ENCODE results near the gene MON2. TPM values are rescaled to one million over a fixed set of nuclear protein-coding genes. Genes with fewer than 3 reads are reported as not detected.
A peak's percentile ranks its signal among the peaks of the same experiment; 100 is the strongest.

MON2 gene
- total and polyA plus RNA-seq, 10 of the 15 experiments (the other 5 are each of a cell fraction or from before 2014, with no cell fraction given) = 5.4 to 34.3 (median 23.4) TPM

DNA sequence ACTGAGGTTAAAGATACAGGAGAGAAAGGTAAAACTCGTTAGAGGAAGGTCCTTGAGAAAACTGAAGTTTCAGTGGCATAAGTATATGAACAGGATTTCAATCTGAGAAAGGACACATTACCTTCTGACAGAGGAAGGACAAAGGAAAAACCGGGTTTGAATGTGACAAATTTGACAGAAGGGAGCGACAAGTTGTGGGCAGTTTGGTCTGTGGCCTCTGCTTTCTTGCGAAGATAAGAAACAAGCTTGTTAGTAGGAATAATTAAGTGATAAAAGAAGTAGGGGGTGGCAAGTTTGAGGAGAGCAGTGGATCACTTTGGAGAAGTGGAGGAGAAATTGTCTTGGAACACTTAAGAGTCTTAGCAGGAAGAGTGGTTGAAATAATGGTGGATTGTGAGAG lies 5.1 kb downstream of the MON2 start:
- in situ Hi-C loops (cut with MboI) = no loop called here
- CTCF ChIA-PET = interaction anchor here (1.6 kb wide), 1 partner anchor 324 kb away, joined by 3 read pairs; no protein-coding TSS in a partner anchor

DNA sequence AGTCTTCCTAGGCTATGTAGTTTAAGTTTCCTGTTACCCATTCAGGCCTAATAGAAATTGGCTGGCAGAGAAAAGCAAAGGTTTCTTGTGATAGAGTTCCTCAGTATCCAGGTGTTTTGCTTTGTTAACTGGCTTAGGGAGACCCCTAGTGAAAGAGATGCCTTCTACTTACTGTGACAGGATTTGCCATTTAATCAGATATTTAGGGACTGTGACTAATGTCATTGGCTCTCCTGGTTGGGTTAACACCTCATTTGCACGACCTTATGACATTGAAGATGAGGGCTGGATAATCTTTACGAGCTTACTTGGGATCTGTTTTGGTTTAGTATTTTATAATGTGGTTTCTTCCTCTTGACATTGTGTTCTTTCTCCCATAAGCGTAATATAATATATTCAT lies 5.8 kb downstream of the MON2 start:
- ChIA-PET CTCF (interaction anchor here (0.7 to 1.6 kb wide), 3 partner anchors 37 to 324 kb away, joined by 3 to 4 read pairs (median 3); no protein-coding TSS in a partner anchor), POLR2A (no interaction called here), SMC1A (ENCODE audit: uncharacterized antibody, unreplicated experiment) (interaction anchor here (0.6 kb wide), 1 partner anchor 15 kb away, joined by 3 read pairs; no protein-coding TSS in a partner anchor), RAD21 (ENCODE audit: unreplicated experiment) (no interaction called here)
- Histone ChIP-seq H3K36me3 (ENCODE audit: control insufficient read depth in 2 of 2, insufficient read depth in 2 of 2, low read length in 1 of 2) (no peaks in the 10 kb centered on the region; a peak in 1 of 4 replicates), H3K4me3 (no peak overlapping the region), H3K79me2 (ENCODE audit: control insufficient read depth, insufficient read depth, low read length) (peaks cover 55% of the 10 kb centered on the region), H2AFZ (ENCODE audit: control insufficient read depth, low read depth, low read length) (no peak overlapping the region), H3K9me3 (replicated peaks; ENCODE audit: control insufficient read depth, insufficient read depth, low read length) (no peaks in the 10 kb centered on the region), H3K4me2 (ENCODE audit: control insufficient read depth, insufficient read depth) (no peak overlapping the region), H3K9ac (ENCODE audit: control insufficient read depth, insufficient read depth, low read length) (no peak overlapping the region), H3K4me1 (ENCODE audit: control insufficient read depth, insufficient read depth, low read length) (no peaks in the 10 kb centered on the region), H3K27me3 (replicated peaks in 1 of 2; ENCODE audit: control insufficient read depth in 2 of 2, insufficient read depth in 2 of 2, low read length in 1 of 2) (no peaks in the 10 kb centered on the region), H3K27ac (ENCODE audit: control insufficient read depth, insufficient read depth) (no peak overlapping the region), H4K20me1 (ENCODE audit: control insufficient read depth, insufficient read depth) (no peaks in the 10 kb centered on the region)
- WGBS (ENCODE audit: insufficient coverage, insufficient replicate concordance, low lambda C conversion rate, missing lambda C conversion rate) = 87% methylated on average over 3 of the region's 3 CpGs
- in situ Hi-C loops (cut with MboI) (no loop called here), intact Hi-C loops (cut with micrococcal nuclease; ENCODE audit: unreplicated experiment) (loop anchor here (10.0 kb wide), 1 partner anchor 208 kb away; the partner anchor contains the start of gene USP15)
- no TSS peak for BruUV-seq (replicated peaks)
- no peak; the same call in 2 of the 3 replicates for ATAC-seq
- no peak for FAIRE-seq
- no peak for DNase-seq (ENCODE audit: low read depth, low spot score)
- TF ChIP-seq KDM1A (IDR thresholded peaks at IDR 0.05; ENCODE audit: borderline replicate concordance) (no peak), SMARCA5 (IDR thresholded peaks at IDR 0.05) (no peak), POU2F2 (IDR thresholded peaks at IDR 0.05; ENCODE audit: borderline replicate concordance, low read depth, low read length) (no peak), BHLHE40 (IDR thresholded peaks at IDR 0.05; ENCODE audit: borderline replicate concordance in 1 of 2, low read depth in 2 of 2, low read length in 1 of 2) (no peak), RELA (IDR thresholded peaks at IDR 0.05; ENCODE audit: borderline replicate concordance, partially characterized antibody) (no peak), CREM (IDR thresholded peaks at IDR 0.05; ENCODE audit: low read depth) (no peak), EP300 (IDR thresholded peaks at IDR 0.05; ENCODE audit: borderline replicate concordance in 1 of 2, control insufficient read depth in 1 of 2, low read depth in 2 of 2, low read length in 2 of 2) (no peak), ASH2L (IDR thresholded peaks at IDR 0.05; ENCODE audit: borderline replicate concordance, low read depth) (no peak)
- TF ChIP-seq, protein P1, sequence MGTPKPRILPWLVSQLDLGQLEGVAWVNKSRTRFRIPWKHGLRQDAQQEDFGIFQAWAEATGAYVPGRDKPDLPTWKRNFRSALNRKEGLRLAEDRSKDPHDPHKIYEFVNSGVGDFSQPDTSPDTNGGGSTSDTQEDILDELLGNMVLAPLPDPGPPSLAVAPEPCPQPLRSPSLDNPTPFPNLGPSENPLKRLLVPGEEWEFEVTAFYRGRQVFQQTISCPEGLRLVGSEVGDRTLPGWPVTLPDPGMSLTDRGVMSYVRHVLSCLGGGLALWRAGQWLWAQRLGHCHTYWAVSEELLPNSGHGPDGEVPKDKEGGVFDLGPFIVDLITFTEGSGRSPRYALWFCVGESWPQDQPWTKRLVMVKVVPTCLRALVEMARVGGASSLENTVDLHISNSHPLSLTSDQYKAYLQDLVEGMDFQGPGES (IDR thresholded peaks at IDR 0.05) = no peak
- TF ChIP-seq, protein P2, sequence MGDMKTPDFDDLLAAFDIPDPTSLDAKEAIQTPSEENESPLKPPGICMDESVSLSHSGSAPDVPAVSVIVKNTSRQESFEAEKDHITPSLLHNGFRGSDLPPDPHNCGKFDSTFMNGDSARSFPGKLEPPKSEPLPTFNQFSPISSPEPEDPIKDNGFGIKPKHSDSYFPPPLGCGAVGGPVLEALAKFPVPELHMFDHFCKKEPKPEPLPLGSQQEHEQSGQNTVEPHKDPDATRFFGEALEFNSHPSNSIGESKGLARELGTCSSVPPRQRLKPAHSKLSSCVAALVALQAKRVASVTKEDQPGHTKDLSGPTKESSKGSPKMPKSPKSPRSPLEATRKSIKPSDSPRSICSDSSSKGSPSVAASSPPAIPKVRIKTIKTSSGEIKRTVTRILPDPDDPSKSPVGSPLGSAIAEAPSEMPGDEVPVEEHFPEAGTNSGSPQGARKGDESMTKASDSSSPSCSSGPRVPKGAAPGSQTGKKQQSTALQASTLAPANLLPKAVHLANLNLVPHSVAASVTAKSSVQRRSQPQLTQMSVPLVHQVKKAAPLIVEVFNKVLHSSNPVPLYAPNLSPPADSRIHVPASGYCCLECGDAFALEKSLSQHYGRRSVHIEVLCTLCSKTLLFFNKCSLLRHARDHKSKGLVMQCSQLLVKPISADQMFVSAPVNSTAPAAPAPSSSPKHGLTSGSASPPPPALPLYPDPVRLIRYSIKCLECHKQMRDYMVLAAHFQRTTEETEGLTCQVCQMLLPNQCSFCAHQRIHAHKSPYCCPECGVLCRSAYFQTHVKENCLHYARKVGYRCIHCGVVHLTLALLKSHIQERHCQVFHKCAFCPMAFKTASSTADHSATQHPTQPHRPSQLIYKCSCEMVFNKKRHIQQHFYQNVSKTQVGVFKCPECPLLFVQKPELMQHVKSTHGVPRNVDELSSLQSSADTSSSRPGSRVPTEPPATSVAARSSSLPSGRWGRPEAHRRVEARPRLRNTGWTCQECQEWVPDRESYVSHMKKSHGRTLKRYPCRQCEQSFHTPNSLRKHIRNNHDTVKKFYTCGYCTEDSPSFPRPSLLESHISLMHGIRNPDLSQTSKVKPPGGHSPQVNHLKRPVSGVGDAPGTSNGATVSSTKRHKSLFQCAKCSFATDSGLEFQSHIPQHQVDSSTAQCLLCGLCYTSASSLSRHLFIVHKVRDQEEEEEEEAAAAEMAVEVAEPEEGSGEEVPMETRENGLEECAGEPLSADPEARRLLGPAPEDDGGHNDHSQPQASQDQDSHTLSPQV (IDR thresholded peaks at IDR 0.05) = no peak

More for the DNA sequence above, 5.1 kb downstream of the MON2 start:
- no peak for ATAC-seq
- Histone ChIP-seq H3K4me1 (ENCODE audit: control insufficient read depth, insufficient read depth, low read length) (no peaks in the 10 kb centered on the region), H2AFZ (ENCODE audit: control insufficient read depth, low read depth, low read length) (no peak overlapping the region), H3K4me2 (ENCODE audit: control insufficient read depth, insufficient read depth) (no peak overlapping the region), H3K4me3 (no peak overlapping the region), H3K27me3 (replicated peaks in 1 of 2; ENCODE audit: control insufficient read depth in 2 of 2, insufficient read depth in 2 of 2, low read length in 1 of 2) (no peaks in the 10 kb centered on the region), H3K27ac (ENCODE audit: control insufficient read depth, insufficient read depth) (no peak overlapping the region), H3K79me2 (ENCODE audit: control insufficient read depth, insufficient read depth, low read length) (peaks cover 63% of the 10 kb centered on the region), H4K20me1 (ENCODE audit: control insufficient read depth, insufficient read depth) (no peaks in the 10 kb centered on the region), H3K36me3 (ENCODE audit: control insufficient read depth in 2 of 2, insufficient read depth in 2 of 2, low read length in 1 of 2) (no peaks in the 10 kb centered on the region; a peak in 1 of 4 replicates), H3K9ac (ENCODE audit: control insufficient read depth, insufficient read depth, low read length) (no peak overlapping the region), H3K9me3 (replicated peaks; ENCODE audit: control insufficient read depth, insufficient read depth, low read length) (no peaks in the 10 kb centered on the region)
- DNase-seq (ENCODE audit: low read depth, low spot score) = no peak
- SMC1A ChIA-PET (ENCODE audit: uncharacterized antibody, unreplicated experiment) = no interaction called here
- no peak for FAIRE-seq
- POLR2A ChIA-PET = no interaction called here
- RAD21 ChIA-PET (ENCODE audit: unreplicated experiment) = no interaction called here
- TSS peak; percentile 8 for BruUV-seq (replicated peaks)
- TF ChIP-seq TBL1XR1 (IDR thresholded peaks at IDR 0.05; ENCODE audit: low read depth, low read length) = no peak
- no peak for TF ChIP-seq SMAD5 (IDR thresholded peaks at IDR 0.05; ENCODE audit: low read depth)
- TF ChIP-seq CBFB (IDR thresholded peaks at IDR 0.05; ENCODE audit: low read depth) = no peak
- intact Hi-C loops (cut with micrococcal nuclease; ENCODE audit: unreplicated experiment) = loop anchor here (10.0 kb wide), 1 partner anchor 207 kb away; the partner anchor contains the start of gene USP15
- WGBS (ENCODE audit: insufficient coverage, insufficient replicate concordance, low lambda C conversion rate, missing lambda C conversion rate) = 75% methylated on average over 4 of the region's 4 CpGs
